SKM-1 treated with dmso at 0.1 percent for 144 hours (cell line): ENCODE results near the gene FBXO22.
"Not testable (repeated sequence)": the region's sequence is repeated elsewhere in the genome, so short reads cannot be mapped to it uniquely, and the experiment has no call there.

Experiments
- DNase-seq: peaks from one replicate; lab custom pipeline; 2025; ENCODE audit not compliant: unreplicated experiment; lab: John Stamatoyannopoulos, UW

The FBXO22 gene

GRCh38 chr15:75903331-75904239 is at the start of gene FBXO22:
FBXO22 (plus strand) TSS chr15:75903878; CDS start chr15:75903964, 86 bp downstream.
- DNase-seq: peak; percentile 82

- no peak for DNase-seq
Measured at GRCh38 chr15:75857886-75858285, 45.8 kb upstream of the FBXO22 start.

GRCh38 chr15:75861750-75862402 is 41.8 kb upstream of the FBXO22 start:
- no peak for DNase-seq

- no peak for DNase-seq
Measured at GRCh38 chr15:75862796-75863195, 40.9 kb upstream of the FBXO22 start.

- no peak for DNase-seq
Measured at GRCh38 chr15:75864213-75865059, 39.2 kb upstream of the FBXO22 start.

GRCh38 chr15:75866045-75866444 is 37.6 kb upstream of the FBXO22 start:
- DNase-seq: not testable (repeated sequence)

GRCh38 chr15:75866916-75867315 is 36.8 kb upstream of the FBXO22 start:
- DNase-seq: no peak

- DNase-seq: no peak
Measured at GRCh38 chr15:75867449-75867848, 36.2 kb upstream of the FBXO22 start.

- DNase-seq: no peak
Measured at GRCh38 chr15:75868019-75868418, 35.7 kb upstream of the FBXO22 start.

GRCh38 chr15:75869446-75869845 is 34.2 kb upstream of the FBXO22 start:
- DNase-seq: no peak

GRCh38 chr15:75871589-75871988 is 32.1 kb upstream of the FBXO22 start:
- DNase-seq: not testable (repeated sequence)

GRCh38 chr15:75872403-75872990 is 31.2 kb upstream of the FBXO22 start:
- DNase-seq: no peak

GRCh38 chr15:75884041-75884440 is 19.6 kb upstream of the FBXO22 start:
- DNase-seq: no peak

GRCh38 chr15:75887178-75887577 is 16.5 kb upstream of the FBXO22 start:
- no peak for DNase-seq

- DNase-seq: no peak
Measured at GRCh38 chr15:75891895-75892294, 11.8 kb upstream of the FBXO22 start.

GRCh38 chr15:75895731-75896130 is 7.9 kb upstream of the FBXO22 start:
- no peak for DNase-seq

- no peak for DNase-seq
Measured at GRCh38 chr15:75900577-75900976, 3.1 kb upstream of the FBXO22 start.

GRCh38 chr15:75902129-75902557 is 1.5 kb upstream of the FBXO22 start:
- no peak for DNase-seq

GRCh38 chr15:75905231-75905630 is 1.6 kb downstream of the FBXO22 start:
- no peak for DNase-seq

- DNase-seq: not testable (repeated sequence)
Measured at GRCh38 chr15:75910355-75910754, 6.7 kb downstream of the FBXO22 start.

GRCh38 chr15:75916978-75917377 is 13.3 kb downstream of the FBXO22 start:
- no peak for DNase-seq
